ENCODE measurements around the gene GCC2.
"Not testable (repeated sequence)": the region's sequence is repeated elsewhere in the genome, so short reads cannot be mapped to it uniquely, and the experiment has no call there.

GCC2 gene, protein sequence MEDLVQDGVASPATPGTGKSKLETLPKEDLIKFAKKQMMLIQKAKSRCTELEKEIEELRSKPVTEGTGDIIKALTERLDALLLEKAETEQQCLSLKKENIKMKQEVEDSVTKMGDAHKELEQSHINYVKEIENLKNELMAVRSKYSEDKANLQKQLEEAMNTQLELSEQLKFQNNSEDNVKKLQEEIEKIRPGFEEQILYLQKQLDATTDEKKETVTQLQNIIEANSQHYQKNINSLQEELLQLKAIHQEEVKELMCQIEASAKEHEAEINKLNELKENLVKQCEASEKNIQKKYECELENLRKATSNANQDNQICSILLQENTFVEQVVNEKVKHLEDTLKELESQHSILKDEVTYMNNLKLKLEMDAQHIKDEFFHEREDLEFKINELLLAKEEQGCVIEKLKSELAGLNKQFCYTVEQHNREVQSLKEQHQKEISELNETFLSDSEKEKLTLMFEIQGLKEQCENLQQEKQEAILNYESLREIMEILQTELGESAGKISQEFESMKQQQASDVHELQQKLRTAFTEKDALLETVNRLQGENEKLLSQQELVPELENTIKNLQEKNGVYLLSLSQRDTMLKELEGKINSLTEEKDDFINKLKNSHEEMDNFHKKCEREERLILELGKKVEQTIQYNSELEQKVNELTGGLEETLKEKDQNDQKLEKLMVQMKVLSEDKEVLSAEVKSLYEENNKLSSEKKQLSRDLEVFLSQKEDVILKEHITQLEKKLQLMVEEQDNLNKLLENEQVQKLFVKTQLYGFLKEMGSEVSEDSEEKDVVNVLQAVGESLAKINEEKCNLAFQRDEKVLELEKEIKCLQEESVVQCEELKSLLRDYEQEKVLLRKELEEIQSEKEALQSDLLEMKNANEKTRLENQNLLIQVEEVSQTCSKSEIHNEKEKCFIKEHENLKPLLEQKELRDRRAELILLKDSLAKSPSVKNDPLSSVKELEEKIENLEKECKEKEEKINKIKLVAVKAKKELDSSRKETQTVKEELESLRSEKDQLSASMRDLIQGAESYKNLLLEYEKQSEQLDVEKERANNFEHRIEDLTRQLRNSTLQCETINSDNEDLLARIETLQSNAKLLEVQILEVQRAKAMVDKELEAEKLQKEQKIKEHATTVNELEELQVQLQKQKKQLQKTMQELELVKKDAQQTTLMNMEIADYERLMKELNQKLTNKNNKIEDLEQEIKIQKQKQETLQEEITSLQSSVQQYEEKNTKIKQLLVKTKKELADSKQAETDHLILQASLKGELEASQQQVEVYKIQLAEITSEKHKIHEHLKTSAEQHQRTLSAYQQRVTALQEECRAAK (N-terminal part only)

GRCh38 chr2:108448678-108449409 lies at the start of gene GCC2:
GCC2 (plus strand) TSS chr2:108449206; CDS start chr2:108449275, 69 bp downstream.
- DNase-seq, result peak; percentile 97

DNA sequence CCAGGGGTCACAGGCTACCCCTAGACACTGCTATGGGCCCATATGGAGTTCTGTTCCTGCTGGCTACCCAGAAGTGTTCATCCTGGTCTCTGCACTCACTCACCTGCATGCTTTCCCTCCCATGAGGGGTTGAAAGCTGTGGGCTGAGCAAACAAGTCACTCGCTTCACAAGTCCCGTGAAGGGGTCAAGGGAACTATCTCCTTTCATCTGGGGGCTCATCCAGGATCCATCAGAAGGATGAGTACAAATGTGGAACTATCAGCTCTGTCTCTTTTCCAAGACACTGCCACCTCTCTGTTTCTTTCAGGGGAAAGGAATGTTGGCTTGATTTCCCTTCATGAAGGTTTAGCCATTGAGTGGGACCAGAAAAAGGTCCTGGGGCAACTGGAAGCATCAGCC lies 49.5 kb upstream of the GCC2 start:
- DNase-seq, result no peak

DNA sequence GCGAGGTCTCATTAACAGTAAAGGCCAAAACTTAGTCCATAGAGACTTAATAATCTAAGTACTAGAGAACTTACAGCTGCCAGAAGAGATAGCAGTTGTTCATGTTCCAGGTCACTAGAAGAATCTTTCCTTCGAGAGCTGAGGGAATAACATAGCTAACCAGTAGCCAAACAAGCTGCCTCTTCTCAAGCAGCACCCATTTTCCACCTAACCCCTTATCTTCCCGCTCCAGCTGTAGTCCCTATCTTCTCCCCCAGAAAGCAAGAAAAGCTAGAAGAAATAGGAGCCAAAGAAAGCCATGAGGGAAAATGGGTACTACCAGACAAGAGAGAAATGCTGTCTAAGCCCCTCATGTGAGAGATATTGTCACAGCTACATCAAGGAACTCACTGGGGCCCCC lies 47.2 kb upstream of the GCC2 start:
- no peak for DNase-seq

DNA sequence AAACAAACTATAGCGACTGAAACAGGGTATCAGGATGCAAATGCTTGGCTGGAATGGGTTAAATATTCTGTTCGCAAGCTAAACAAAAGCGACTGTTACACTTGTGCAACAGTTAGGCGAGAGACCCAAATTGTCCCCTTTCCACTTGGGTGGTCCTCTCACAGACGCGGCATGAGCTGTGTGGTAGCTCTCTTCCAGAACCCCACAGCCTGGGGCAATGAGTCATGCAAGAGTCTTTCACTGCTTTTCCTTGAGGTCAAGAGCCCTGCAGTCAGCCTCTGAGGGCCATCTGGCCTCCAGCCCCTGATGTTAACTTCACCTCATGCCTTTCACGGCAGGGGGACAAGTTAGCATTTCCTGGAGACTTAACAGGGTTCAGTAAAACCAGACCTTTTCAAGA lies 45.5 kb upstream of the GCC2 start:
- DNase-seq, result no peak

DNA sequence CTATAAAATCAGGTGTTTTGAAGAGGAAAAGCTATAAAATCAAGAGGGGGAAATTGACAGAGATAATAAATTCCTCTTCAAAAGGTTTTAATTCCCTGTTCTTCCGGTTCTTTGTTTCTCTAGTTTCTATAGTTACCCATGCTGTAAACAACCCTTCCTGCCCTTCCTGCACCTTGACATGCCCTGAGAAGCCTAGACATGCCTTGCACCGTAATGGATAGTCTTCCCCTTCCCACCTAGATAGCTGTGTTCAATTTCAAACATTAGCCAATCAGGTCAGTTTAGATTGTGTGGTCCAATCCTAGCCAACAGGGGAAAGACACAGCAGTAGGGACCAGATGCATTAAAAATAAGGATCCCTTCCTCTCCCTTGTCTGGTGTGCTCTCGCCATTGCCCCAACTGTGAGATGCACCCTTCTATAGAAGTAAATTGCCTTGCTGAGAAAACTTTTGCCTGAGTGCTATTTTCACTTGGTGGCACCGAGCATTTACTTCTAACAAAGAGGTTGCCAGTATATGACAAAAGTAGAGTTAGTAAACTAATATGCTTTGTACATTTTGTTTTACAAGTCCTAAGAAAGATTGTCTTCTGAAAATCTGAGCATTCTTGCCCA lies 44.1 kb upstream of the GCC2 start:
- DNase-seq, result no peak

- DNase-seq, result no peak
These were observed 40.9 kb upstream of the GCC2 start for GRCh38 chr2:108407864-108408729.

GRCh38 chr2:108409768-108410167 lies 39.2 kb upstream of the GCC2 start:
- no peak for DNase-seq

DNA sequence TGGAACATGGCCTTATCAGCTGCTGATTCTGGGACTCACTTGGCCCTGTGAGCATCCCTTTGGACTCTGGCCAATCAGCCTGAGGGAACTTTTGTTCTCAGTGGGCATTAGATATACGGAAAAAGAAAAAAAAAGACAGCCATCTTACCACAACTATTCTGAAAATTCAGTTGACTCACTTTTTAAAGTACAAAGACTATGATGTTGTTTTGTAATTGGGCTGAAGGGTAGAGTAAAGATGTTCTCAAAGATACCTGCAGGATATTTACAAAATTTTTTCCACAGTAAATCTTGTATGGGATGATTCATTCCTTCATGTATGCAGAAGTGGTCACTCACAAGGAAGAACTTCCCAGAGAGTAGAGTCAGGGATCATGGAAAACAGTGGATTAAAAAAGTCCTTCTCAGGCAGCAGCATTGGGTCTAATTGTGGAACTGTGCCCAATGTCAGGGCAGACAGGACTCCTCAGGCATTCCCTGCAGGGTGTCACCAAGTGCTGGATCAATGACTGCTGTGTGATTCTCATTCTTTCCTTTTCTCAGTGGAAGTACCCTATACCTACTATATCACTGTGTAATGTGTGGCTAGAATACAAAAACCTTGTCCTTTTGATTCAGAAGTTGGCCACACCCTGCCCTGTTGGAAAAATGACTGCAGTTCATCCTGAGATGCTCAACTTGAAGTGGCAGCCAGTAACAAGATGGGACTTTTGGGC lies 35.9 kb upstream of the GCC2 start:
- DNase-seq, result no peak

DNA sequence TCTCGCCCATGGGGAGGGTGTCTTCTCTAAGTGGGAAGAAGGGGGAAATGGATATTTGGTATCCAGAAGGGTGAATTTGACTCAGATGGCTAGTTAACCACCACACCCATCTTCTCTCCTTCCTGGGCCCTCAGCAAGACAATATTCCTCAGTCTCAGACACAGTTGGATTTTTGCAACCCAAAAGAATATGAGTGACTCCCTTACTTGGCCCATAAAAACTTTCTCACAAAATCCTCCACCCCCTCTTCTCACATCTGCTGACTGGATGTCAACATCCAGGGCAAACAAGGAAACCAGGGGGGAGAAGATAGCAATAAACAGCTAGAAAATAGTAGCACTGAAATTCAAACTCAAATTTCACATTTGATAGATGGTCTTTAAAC lies 35.3 kb upstream of the GCC2 start:
- DNase-seq, result no peak

GRCh38 chr2:108414256-108414876 lies 34.6 kb upstream of the GCC2 start:
- no peak for DNase-seq

DNA sequence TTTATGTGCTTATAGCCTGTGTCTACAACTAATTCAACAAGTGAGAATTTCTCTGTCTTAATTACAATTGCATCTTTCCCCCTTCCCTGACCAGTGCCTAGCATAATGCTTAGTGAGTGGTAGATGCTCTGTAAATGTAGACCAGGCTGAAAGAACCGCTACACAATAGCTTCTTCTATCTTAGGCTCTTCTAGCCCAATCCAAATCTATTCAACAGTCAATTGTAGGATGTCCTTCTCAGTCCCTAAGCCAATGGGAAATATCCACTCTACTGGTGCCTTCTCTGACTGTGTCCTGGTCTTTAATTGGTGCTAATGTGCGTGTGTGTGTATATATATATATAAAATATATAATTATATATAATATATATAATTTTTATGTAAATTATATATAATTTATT lies 34.1 kb upstream of the GCC2 start:
- DNase-seq, result no peak

- no peak for DNase-seq
These were observed 31.8 kb upstream of the GCC2 start for GRCh38 chr2:108417254-108417653.

DNA sequence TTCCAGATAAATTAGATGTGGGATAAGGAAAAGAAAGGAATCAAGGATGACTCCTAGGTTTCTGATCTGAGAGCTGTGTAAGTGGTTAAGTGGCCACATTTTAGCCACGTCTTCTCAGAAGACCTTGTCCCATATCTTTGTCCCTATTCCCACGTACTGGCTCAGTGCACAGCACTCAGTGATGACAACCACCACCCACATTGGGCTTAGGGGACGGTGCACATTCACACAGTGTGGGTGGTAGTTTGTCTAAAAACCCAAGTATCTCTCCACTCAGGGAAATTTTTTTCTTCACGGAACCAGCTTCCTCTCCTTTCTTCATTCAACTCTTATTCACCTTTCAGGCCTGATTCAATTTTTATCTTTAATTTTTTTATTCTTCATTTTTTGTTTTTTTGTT lies 30.6 kb upstream of the GCC2 start:
- DNase-seq, result no peak

DNA sequence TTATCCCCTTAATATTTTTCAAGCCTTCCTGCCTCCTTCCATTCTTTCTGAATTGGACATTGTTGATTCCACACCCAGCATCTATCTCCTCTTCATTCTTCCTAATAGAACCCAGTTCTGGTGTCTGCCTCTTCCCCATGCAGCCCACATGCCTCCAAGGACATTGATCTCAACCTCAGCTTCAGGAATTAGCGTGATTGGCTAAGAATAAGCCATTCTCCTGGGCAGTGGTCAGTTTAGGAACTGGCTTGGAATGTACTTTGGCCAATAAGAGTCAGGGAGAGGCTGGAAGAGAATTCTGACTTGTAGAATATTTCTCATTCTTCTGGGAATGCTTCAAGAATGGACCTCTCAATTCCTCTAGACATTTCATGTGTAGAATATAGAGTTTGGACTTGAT lies 25.9 kb upstream of the GCC2 start:
- no peak for DNase-seq

DNA sequence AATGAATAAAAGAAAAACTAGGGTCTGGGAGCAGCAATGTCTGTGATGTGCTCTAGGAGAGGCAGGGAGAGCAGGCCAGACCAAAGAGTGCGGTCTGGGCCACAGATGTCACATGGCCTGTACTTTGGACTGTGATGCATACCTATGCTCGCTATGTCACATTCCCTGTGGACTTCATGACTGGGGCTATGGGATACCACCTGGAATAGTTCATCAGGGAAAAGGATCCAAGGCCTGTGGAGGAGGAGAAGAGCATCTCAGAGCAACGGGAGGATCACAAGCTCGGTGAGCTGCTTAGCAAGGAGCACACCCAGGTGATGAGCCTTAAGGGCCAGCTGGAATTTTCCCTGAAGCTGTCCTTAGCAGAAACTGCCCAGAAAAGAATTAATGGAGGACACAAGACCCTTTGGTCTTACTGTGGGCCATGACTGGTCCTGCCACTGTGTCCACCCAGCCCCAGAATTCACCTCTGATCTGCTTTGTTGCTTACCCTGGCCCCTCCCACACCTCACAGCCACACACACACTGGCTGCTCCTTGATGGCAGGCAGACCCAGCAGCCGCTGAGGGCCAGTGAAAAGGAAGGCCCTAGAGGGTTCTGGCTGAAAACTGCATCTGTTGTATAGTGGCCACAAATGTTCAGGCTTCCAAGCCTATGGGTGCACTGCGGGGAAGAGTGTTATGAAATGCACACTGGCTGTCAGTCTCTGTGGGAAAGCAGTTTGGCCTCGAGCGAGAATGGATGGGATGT lies 25.3 kb upstream of the GCC2 start:
- DNase-seq, result no peak

DNA sequence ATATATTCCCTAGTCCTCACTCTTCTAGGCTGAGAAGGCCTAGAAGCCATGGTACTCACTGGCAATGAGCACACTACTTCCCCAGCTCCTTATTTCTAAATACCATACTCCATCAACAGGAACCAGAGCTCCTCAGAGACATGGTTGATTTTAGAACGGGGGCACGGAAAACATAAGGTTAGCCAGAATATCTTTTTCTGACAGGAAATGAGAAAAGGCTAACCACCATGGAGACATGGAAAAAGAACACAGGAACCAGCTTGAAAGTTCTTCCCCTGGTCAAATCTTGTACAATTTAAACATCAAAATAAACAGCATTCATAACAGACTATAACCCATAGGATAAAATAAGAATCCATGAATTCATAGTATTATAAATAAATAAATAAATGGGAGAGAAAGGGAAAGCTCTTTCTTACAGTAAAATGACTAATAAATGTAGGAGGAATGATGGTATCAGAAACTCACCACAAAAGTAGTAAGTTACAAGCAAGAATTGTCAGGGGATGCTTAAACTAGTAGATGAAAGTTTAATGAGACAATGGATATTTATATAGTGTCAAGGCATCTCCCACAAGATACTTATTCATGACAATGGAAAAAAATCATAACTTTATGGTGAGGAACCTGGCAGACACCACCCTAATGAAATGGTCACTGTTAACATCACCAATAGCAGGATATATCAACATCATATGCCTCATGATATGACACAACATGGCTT lies 20.6 kb upstream of the GCC2 start:
- DNase-seq, result no peak

DNA sequence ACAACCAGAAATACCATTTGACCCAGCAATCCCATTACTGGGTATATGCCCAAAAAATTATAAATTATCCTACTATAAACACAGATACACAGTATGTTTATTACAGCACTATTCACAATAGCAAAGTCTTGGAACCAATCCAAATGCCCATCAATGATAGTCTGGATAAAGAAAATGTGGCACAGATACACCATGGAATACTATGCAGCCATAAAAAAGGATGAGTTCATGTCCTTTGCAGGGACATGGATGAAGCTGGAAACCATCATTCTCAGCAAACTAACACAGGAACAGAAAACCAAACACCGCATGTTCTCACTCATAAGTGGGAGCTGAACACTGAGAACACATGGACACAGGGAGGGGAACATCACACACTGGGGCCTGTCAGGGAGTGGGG lies 13.4 kb upstream of the GCC2 start:
- not testable (repeated sequence) for DNase-seq

- DNase-seq, result no peak
These were observed 12.0 kb upstream of the GCC2 start for GRCh38 chr2:108436976-108437375.

Measured in activated T-cell treated with anti-CD3 and anti-CD28 coated beads, Interleukin-2, amount 50 U/mL, for 1 hour (primary cell).